Jurkat, Clone E6-1 (cell line): Measurements from ENCODE around the gene CBLN1. TPM values are rescaled to one million over a fixed set of nuclear protein-coding genes. Genes with fewer than 3 reads are reported as not detected.

Experiments used
- DNase-seq: peaks from one replicate; pipeline ENCODE4 v3.0.0-alpha.2; 2011; ENCODE audit warnings: low read depth, low spot score
- H3K4me3 ChIP-seq: 2 replicates; pipeline ENCODE4 v1.5.1; 2011; ENCODE audit warnings: mild to moderate bottlenecking, low read length, control low read depth, moderate library complexity
- polyA plus RNA-seq: library from polyadenylated mRNA; unstranded; fragments of >200 nt; gene quantifications from one replicate; pipeline ENCODE4 v1.2.1, GENCODE V29; 2012; ENCODE audit warnings: missing spikeins; ENCODE audit not compliant: insufficient read length, insufficient read depth

The CBLN1 gene
- polyA plus RNA-seq = not detected

DNA sequence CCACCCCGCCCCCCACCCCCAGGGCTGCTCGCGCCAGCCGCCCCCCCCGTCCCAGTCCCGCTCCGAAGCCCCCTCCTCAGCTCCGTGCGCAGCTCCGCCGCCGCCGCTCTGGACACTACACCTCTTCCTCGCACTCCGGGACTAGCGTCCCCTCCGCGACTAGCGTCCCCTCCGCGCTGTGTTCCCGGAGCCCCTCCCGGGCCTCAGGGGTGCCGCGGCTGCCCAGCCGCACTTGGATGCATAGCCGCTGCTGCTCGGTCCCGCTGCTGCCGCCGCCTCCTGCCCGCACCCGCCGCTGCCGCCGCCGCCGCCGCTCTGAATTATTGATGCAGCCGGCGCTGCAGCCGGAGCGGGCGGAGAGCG is at the start of gene CBLN1:
CBLN1 (minus strand) TSS at position 359 of the 363 bp plus-strand sequence. CDS start 373 bp downstream, outside the sequence.
- no peak for DNase-seq
- H3K4me3 ChIP-seq = no peak within 1 kb of the TSS

DNA sequence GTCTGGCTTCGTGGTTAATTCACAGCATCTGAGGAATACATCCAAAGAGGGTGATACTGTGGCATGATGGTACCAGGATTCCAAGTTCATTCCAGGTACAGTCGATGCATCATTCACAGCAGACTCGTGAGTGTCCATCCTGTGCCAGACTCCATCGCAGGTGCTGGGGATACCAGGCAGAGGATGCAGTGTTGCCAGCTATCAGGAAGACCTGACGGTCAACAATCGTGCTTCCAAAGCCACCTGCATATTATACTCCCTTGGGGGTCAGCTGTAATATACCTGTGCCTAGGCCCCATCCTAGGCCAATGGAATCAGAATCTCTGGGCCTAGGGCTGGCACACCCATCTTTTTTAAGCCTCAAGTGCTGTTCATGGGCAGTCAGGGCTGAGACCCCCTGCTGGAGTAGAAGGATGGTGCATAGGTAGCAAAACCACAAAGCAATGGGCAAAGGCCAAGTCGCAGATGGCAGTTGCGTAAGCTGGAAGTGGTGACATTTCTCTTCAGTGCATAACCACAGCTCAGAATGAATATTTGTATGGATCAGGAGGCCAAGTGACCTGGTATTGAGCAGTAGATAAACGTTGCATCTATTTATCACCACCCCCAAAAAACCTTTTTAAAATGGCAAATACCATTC is 49.0 kb upstream of the CBLN1 start:
- DNase-seq = peak; percentile 35
- H3K4me3 ChIP-seq = no peak overlapping the region

DNA sequence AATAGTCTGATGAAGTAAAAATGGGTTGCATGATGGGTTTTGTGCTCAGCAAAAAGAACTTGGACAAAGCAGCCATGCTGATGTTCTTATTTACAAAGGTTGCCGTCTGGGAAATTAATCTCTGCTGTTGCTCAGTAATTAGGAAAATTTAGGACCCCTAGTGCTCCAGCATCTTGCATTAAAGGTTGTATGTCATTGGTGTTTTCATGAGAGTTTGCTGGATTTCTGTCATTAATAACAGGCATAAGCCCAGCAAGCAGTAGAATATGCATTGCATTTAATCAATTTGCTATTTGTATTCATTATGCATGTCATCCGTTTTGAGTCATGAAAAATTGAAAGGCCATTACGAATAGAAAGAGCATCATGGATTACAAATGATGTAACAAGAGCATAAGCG is 46.7 kb upstream of the CBLN1 start:
- H3K4me3 ChIP-seq = no peak overlapping the region
- DNase-seq = no peak

DNA sequence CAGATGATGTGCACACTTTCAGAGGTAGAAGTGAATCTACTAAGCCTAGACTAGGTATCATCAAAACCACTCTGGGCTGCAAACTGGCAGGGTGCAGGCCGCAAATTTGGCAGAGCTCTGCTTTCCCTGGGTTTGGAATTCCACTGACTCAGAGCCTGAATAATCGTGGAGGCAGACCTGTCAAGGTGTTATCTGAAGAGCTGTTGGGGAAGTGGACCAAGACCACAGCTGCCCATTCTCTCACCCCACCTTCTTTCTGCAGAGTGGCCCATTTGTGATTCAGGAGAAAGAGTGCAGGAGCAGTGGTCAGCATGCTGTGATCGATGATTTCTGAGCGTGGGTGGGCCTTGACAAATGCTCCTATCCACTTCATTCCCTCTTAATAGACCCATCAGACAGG is 45.8 kb upstream of the CBLN1 start:
- DNase-seq = no peak
- no peak overlapping the region for H3K4me3 ChIP-seq

DNA sequence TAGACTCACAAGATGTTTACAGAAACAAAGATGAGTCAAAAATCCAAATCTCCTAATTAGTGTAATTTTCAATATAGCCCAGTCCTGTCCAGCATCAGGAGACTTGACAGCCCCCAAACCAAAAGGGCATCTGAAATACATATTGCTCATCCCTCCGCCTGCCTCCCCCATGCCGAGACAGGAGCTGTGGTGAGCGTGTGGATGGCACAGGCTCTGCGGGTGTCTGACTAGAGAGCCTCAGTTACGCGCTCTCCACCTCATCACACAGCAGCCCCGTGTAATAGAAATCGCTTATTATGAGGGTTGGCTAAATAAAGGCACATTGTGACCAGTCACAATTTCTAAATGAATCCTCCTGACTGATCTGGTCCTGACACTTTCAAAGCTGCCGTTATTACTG is 43.1 kb upstream of the CBLN1 start:
- DNase-seq = no peak

DNA sequence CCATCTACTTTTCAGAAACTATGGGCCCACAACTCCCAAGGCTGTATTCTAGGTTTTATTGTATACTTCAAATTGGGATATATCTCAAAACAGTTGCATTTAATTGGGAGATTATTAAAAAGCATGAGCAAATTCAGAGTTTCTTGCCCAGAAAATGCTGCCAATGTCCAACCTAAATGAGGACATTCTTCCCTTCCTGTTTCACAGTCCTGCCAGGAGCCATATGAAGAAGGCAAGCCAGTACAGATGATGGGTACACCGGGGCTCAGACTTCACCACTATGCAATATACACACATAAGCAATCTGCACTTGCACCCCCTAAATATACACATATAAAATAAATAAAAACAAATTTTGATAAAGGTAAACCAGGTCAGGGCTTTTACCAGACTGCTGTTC is 34.0 kb upstream of the CBLN1 start:
- no peak overlapping the region for H3K4me3 ChIP-seq
- DNase-seq = no peak

More for the DNA sequence above, 43.1 kb upstream of the CBLN1 start:
- no peak overlapping the region for H3K4me3 ChIP-seq

DNA sequence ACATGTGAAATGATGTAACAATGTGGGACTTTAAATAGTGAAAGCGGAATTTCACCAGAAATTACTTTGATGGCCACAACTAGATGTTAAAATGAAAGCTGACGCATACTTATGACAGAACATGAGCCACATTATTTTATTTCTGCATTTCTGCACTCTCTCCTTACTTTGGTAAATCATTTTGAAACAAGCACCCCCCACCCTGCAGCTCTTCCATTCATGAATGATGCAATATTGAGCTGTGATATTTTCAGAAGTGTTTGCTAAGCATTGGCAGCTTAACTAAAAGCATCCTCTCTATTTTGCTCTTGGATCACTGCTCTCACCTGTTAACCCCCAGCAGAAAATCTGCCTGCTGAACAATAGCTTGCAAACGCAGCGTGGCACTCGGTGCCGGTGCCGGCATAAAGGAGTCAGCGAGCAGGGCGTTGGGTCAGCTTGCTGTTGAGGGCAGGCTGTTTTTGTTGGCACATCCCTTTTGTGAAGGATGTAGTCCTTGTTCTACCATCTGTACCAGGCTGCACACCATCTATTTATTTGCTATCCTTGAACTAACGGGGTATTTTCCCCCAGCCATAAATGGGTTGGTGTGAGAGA is 30.8 kb upstream of the CBLN1 start:
- no peak overlapping the region for H3K4me3 ChIP-seq
- DNase-seq = no peak

DNA sequence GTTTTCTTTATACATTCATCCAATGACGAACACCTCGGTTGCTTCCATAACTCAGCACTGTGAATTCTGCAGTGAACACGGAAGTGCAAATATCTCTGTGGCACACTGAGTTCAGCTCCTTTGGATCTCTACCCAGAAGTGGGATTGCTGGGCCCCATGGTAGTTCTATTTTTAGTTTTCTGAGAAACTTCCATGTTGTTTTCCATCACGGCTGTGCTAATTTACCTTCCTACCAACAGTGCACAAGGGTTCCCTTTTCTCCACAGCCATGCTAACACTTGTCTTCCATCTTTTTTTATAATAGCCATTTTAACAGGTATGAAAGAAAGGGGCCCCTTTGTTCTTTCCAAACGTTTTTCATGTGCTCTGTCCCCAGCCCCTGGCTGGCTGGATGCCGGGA is 30.2 kb upstream of the CBLN1 start:
- no peak overlapping the region for H3K4me3 ChIP-seq
- DNase-seq = no peak

DNA sequence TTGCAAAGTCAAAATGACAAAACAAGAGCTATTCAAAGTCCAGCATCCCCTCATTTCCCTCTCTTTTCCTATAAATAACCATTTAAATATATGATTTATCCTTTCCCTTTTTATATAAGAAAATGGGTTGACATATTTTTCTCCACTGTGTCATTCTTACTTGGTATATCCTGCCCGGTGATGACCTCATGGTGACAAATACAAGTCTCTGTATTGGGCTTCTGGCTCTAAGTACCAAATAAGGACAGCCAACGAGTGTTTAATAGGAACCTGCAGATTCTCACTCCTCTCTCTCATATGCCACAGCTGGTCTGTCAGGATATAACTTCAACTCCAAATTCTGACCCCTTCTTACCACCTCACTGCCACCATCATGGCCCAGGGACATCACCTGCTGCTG is 25.5 kb upstream of the CBLN1 start:
- DNase-seq = no peak
- no peak overlapping the region for H3K4me3 ChIP-seq

DNA sequence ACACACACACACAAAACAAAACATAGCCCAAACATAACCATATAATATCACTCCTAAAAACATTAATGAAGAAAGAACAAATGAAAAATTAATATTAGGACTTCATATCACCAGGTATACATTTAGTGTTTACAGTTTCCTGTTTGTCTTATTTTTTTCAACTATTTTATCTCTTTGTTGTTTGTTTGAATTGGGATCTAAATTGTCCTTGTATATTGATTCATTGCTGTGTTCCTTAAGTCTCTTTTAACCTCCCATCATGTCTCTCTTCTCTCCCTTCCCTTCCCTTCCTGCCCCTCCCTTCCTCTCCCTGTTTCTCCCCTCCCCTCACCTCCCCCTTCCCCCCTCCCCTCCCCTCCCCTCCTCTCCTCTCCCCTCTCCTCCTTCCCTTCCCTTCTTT is 23.8 kb upstream of the CBLN1 start:
- no peak for DNase-seq
- H3K4me3 ChIP-seq = no peak overlapping the region

DNA sequence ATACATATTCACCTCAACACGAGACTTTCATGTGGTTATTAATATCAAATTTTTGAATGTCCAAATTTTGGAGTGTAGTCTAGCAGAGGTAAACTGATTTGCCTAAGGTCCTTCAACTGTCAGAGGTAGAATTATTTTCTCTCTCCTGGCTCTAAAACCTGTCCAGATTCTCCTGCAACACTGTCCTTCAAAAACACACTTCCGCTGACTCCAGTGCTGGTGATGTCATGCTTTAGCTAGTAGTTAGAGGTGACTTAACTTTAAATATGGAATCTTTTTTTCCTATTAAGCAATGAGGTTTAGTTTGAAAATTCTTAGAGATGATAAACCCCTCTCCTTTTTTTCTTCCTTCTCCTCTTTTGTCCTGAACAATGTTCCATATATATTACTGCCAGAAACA is 10.8 kb upstream of the CBLN1 start:
- DNase-seq = no peak
- H3K4me3 ChIP-seq = no peak overlapping the region

DNA sequence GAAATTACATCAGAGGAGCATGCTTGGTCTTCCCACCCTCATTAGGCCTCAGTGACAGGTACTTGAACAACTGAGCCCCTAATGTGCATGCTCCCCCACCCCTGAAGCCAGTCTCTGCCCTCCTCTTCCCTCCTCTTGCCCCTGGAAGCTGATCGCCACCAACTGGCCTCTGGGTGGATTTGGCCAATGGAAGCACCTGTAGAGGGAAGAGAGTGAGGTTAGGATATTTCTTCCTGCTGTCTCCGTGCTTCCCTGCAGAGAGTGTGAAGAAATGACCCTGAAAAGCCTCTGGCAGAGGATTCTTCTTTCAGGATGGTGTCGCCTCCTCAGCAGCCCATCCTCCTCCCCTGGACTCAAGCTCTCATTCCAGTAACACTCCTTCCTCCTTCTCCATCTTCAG is 5.9 kb upstream of the CBLN1 start:
- no peak overlapping the region for H3K4me3 ChIP-seq
- DNase-seq = no peak

DNA sequence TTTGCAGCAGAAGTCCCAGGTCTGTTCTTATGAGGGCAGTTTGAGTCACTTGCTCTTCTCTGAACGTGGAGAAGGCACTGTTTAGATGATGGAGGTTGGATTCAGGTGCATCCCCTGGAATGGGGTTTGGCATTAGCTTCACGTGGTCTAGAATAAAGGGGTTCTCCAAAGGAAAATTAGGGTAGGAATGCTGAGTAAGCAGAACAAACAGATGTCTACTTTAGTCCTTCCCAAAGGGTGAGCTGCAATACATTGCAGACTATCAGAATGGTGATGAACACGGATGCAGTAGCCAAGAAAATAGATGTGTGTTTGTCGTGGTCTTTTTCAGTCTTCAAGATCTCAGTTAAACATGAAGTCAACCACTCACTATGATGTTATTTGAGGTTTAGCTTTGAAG is 3.3 kb upstream of the CBLN1 start:
- DNase-seq = no peak
- H3K4me3 ChIP-seq = no peak overlapping the region

DNA sequence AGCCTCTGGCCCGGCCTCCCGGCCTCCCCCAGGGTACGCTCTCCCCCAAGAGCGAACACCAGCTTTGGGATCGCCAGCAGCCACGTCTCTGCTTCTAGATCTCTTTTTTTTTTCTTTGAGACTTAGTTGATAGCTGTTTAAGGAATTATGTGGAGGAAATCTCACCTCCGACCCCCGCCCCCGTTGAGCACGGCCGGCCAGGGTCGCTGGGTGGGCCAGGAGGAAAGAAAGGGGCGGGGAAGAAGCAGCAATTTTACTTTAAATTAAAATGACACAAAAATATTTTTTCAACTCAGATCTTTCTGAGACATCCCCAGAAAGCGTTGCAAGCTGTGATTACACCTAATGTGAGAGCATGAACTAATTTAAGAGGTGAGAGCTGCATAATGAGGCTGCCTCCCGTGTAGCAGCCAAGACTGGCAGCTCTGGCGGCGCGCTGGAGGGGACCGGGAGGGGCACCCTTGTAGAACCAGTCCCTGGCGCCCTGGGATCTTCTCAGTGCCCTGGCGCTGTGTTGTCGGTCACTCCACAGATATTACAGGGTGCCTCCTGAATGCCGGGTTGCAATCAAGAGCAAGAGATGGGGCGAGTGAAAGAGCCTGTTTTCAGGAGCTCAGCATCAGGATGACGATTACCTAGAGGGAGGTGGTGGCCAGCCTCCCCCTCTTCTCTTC is 1.9 kb upstream of the CBLN1 start:
- DNase-seq = no peak
- H3K4me3 ChIP-seq = no peak overlapping the region

DNA sequence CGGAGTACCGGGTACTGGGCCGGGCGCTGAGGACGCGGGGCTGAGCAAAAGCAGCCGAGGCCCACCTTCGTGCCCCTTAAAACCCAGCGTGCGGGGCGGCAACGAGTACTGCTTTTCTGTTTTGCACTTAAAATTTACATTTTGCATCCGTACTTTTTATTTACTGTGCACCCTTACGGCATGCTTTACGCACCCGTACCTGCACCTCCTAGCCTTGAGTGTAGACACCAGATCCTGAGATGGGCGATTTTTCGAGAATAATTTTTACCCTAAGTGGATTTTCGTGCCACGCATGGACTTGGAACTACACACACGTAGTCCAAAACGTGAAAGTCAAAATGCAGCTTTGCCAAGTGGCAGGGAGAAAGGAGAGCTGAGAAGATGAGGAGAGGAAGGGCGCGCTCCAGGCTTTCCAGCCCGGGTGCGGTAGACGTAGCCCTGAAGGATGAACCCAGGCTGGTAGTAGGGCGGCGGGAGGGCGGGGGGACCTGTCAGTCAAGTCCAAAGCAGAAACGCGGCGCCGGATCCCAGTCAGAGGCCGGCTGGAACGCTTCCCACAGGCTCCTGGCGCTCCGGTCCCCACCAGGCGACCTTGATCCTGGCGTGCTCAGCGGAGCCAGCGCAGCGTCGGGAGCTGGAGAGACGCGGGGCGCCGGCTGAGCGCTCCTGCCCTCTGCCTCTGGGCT is 1.2 kb upstream of the CBLN1 start:
- no peak overlapping the region for H3K4me3 ChIP-seq
- no peak for DNase-seq

DNA sequence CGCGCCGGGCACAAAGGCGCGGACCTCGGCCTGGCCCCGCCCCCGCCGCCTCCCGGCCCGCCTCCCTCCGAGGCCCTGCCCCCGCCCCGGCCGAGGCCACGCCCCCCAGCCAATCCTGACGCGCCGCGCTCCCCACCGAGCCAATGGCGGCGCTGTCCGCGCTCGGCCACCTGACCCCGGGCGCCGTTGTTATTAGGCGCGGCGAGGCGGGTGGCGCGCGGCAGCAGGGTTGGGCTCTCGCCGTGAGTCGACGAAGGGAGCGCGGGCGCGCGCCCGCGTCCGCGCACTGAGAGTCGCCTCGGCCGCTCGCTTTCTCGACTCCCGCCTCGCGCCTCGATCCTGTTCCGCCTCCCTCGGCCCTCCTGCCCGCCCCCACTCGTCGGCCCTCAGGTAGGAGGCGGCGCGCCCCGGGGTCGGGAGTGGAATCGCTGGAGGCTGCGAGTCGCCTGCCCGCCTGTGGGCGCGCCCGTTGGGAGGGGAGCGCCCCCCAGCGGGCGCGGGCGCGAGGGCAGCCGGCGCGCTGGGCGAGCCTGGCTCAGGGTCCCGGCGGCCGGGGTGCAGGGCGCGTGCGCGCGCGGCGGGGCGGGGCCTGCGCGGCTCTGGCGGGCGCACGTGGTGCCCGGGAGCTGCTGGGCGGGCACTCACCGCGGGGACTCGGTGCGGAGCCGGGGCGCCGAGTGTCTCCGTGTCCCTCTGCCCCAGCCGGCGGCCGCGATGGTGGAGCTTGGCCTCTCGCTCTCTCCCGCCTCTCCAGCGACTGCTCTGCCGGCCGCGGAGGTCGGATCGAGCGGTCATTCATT is 405 bp upstream of the CBLN1 start:
- no peak for DNase-seq
- no peak overlapping the region for H3K4me3 ChIP-seq

DNA sequence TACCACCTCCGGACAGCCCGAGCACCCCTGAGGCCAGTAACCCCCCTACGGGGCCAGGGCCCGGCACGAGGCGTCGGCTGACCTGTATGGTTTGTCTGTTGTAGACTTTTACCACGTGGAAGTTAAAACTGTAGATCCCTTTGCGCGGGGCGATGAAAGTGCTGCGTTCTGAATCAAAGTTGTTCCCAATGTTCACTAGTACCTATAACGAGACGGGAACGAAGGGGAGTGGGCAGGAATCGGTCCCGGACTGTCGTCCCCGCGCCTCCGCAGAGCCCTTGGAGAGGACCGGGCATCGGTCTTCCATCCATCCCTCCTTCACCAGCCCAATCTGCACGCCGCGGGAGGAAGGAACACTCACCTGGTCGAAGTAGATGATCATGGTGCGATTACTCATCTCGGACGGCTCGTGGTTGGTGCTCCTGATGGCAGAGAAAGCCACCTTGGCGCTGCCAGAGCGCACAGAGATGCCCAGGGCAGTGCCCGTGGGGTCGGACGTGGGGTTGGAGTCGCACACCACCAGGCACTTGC is 732 bp downstream of the CBLN1 start:
- DNase-seq = no peak
- no peak overlapping the region for H3K4me3 ChIP-seq

DNA sequence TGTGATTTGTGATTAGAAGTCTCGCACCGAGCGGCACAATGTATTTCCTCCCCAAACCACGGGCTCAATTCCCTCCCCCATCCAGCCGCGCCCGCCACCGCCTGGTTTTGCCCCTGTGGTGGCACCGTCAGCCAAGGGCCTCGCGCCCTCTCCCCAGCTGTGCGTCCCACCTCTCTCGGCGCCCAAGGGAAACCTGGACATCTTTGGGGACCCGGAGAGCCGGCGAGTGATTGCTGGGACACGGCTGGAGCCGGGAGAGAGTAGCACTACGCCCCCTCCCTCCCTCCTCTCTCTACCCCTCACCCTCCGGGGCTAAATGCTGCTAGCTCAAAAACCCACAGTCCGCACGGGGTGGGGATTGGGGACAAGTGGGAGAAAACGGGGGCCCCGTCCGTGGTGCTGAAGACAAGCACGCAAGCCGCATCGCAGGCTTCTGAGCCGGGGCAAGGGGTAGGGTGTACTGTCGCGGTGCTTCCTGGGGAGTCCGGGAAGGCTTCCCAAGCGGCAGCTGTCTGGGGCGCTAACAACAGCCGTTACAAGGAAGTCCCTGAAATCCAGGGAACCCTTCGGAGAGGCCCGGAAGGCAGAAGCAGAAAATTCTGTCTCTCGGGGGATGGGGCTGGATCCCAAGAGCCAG is 1.4 kb downstream of the CBLN1 start:
- DNase-seq = no peak
- no peak overlapping the region for H3K4me3 ChIP-seq
